Activated naive CD8-positive, alpha-beta T cell (primary cell): ENCODE measurements around the gene TSPAN18.

Experiments used
- H3K27ac Mint-ChIP-seq: one replicate; pipeline ENCODE4 v1.8.0; 2021; ENCODE audit warnings: mixed read lengths
- H3K27me3 Mint-ChIP-seq: one replicate; pipeline ENCODE4 v1.8.0; 2021; ENCODE audit warnings: mixed read lengths
- H3K36me3 Mint-ChIP-seq: one replicate; pipeline ENCODE4 v1.8.0; 2021; ENCODE audit warnings: mixed read lengths
- H3K4me1 Mint-ChIP-seq: one replicate; pipeline ENCODE4 v1.8.0; 2021; ENCODE audit warnings: low read depth, mixed read lengths
- H3K4me3 Mint-ChIP-seq: one replicate; pipeline ENCODE4 v1.8.0; 2021; ENCODE audit warnings: mild to moderate bottlenecking, mixed read lengths
- H3K9me3 Mint-ChIP-seq: one replicate; pipeline ENCODE4 v1.8.0; 2021; ENCODE audit warnings: low read depth, mixed read lengths

Gene TSPAN18

DNA sequence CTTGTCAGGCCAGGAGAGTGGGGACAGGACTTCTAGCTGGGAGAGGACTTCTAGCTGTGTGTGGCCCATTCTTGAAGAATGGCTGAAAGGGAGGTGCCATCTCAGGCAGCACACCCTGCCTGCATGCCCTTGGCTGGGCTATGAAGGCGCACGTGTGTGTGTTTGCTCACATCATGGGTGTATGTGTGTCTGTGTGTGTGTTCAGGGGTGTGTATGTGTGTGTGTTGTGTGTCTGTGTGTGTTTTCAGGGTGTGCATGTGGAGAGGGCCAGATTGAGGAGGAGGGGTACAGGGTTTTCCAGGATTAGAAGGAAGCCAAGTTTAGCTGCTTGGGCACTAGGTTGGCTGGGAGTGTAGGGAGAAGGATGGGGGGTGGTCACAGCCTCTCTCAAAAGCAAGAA, 207.3 kb downstream of the TSPAN18 start:
- Mint-ChIP-seq H3K36me3 (no peaks in the 10 kb centered on the region), H3K9me3 (no peaks in the 10 kb centered on the region), H3K27me3 (no peaks in the 10 kb centered on the region), H3K4me1 (no peaks in the 10 kb centered on the region), H3K4me3 (no peak overlapping the region), H3K27ac (no peak overlapping the region)

DNA sequence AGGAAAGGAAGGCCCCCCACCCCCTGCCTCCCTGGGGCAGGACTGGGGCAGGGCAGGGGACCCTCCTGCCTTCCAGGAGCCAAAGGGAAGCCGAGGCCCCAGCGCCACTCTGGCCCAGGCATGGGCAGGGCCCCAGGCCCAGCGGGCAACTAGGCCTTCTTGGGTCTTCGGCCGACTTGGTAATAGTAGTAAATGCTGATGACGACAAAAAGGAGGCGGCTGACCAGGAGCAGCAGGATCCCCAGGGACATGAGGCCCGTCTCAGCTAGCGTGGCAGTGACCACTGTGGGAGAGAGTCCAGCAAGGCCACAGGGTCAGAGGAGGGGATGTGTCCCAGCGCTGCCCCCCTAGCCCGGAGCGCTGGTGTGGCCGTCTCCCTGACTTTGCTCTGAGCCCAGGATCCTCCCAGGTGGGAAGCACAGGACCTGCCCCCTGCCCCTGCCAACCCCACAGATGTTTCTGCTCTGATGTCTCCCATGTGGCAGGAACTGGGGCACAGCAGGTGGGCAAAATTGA, 208.0 kb downstream of the TSPAN18 start:
- no peaks in the 10 kb centered on the region for H3K4me1 Mint-ChIP-seq

DNA sequence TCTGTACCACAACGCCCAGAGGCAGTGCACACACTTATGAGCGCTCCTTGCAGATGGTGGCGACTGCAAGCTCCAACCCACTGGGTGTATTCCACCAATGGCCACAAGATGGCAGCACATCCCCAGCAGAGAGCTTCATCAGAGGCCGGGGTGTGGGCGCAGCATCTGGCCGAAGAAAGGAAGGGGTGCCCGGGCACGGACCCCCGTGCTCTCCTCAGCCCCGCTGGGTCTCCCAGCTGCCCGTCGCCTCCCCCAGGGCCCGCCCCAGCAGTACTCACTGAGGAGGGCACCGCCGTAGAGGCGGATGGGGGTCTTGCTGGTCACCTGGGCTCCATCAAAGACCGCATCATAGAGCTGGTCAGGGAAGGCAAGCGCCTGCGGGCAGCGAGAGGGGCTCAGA, 209.8 kb downstream of the TSPAN18 start:
- no peaks in the 10 kb centered on the region for H3K4me1 Mint-ChIP-seq
- no peak overlapping the region for H3K27ac Mint-ChIP-seq
- H3K4me3 Mint-ChIP-seq, result no peak overlapping the region
- no peaks in the 10 kb centered on the region for H3K27me3 Mint-ChIP-seq
- H3K36me3 Mint-ChIP-seq, result no peaks in the 10 kb centered on the region
- no peaks in the 10 kb centered on the region for H3K9me3 Mint-ChIP-seq

More for the DNA sequence above, 208.0 kb downstream of the TSPAN18 start:
- Mint-ChIP-seq H3K36me3 (no peaks in the 10 kb centered on the region), H3K27me3 (no peaks in the 10 kb centered on the region), H3K9me3 (no peaks in the 10 kb centered on the region), H3K27ac (no peak overlapping the region), H3K4me3 (no peak overlapping the region)

DNA sequence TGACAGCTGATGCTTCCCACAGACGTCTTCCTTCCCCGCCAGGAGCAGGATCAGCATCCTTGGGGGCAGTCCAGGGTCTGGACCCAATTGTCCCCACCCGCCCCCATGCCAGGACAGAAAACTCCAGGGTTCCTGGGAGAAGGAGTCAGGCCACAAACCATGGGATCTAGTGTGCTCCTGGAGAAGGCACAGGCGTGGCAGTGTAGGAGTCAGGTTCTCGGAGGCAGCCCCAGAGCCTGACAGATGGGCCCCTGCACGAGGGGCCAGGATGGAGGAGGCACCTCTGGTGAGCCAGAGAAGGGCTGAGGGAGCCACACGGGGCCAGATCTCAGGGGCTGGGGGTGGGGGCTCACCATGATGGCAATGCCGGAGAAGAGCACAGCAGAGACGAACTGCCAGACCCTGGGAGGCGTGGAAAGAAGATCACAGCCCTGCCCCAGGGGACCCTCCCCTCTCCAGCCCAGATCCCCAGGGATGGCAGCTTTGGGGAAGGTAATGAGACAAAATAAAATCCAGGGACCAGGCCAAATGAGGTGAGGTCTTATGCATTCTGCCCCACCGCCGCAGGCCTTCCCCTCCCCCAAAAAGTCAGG, 210.3 kb downstream of the TSPAN18 start:
- Mint-ChIP-seq H3K27ac (no peak overlapping the region), H3K27me3 (no peaks in the 10 kb centered on the region), H3K4me3 (no peak overlapping the region), H3K9me3 (no peaks in the 10 kb centered on the region), H3K36me3 (no peaks in the 10 kb centered on the region), H3K4me1 (no peaks in the 10 kb centered on the region)

DNA sequence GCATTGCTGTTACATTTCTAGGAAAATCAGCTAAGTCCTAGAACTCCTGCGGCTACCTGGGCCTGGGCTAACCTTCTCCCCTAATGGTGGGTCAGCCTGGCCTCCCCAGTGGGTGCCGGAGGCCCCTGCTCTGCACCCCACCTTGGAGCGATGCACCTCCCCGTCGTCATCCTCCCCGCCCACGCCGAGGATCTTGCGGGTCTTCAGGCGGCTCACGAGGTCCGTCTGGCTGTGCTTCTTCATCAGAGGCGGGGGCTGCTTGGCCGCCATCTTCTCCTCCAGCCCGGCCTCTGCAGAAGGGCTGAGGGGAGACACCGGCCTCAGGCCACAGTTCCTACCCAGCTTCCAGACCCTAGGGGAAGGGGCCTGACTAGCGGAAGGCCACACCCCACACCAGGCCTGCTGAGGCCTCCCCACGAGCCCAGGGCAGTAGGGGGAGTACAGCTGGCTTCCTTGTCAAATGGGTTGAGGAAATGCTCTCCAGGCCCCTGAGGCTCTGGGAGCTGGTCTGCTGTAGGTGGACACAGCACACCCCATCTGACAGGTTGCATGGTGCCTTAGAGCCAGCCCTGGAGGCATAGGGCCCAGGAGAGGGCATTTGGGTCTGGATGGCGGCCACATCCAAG, 211.4 kb downstream of the TSPAN18 start:
- Mint-ChIP-seq H3K27ac (no peak overlapping the region), H3K27me3 (no peaks in the 10 kb centered on the region), H3K4me3 (no peak overlapping the region), H3K9me3 (no peaks in the 10 kb centered on the region), H3K36me3 (no peaks in the 10 kb centered on the region), H3K4me1 (no peaks in the 10 kb centered on the region)

DNA sequence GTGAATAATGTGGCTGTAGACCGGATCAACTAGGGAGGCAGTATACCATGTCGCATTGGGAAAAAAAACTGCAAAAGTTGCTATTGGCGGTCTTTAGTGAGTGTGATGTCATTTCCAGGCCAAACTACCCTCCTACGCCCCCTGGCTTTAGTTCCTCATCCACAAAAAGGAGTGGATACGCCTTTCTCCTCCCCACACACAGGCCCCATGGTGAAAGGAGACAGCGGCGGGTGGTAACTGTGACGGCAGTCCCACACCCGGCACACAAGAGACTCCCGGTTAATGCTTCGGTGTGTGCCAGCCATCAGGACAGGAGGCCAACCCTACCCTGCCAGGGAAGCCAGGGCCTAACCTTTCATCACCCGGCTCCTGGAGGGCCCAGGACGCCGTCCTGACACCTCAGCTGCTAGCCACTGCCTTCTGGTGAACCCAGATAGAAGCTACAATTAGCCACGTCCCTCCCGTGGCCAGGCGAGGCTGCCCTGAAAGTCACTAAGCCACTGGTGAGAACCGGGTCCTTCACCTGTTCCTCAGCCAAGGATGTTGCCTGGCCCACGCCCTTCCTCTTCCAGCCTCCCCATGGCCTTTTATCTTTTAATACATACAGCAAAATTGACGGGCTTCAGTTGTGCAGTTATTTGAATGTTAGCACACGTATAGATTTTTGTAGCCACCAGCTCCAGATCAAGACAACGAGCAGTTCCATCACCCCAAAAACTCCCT, 213.1 kb downstream of the TSPAN18 start:
- Mint-ChIP-seq H3K36me3 (no peaks in the 10 kb centered on the region), H3K9me3 (no peaks in the 10 kb centered on the region), H3K27me3 (no peaks in the 10 kb centered on the region), H3K4me1 (peaks cover 5% of the 10 kb centered on the region), H3K27ac (no peak overlapping the region), H3K4me3 (no peak overlapping the region)

DNA sequence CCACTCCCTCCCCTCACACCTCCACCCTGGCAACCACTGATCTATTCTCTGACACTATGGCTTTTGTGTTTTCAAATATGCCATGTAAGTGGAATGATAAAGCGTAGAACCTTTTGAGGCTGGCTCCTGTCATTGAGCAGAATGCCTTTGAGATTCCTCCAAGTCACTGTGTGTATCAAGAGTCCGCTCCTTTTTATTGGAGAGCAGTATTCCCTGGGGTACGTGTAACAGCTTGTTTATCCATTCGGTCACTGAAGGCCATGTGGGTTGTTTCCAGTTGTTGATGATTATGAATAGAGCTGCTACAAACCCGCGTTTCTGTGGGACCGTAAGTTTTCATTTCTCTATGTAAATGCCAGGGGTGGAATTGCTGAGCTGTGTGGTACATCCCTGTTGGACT, 213.6 kb downstream of the TSPAN18 start:
- Mint-ChIP-seq H3K4me1 (peaks cover 5% of the 10 kb centered on the region), H3K9me3 (no peaks in the 10 kb centered on the region), H3K27ac (no peak overlapping the region), H3K36me3 (no peaks in the 10 kb centered on the region), H3K27me3 (no peaks in the 10 kb centered on the region), H3K4me3 (no peak overlapping the region)

DNA sequence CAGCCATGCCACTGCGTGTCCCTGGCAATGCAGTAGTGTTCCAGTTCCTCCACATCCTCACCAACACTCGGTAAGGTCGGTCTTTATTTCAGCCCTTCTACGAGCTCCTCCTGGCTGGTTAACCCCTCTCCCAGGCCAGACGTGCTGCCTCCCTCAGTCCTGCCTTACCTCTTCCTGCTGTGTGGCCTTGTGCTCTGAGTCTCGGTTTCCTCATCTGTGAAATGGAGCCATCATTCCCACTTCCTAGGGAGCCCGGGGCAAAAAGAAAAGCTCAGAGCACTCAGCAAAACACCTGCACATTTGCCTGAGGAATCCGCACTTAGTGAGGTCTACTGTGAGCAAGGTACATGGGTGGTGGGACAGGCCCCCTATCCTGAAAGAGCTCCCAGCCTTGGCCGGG, 214.1 kb downstream of the TSPAN18 start:
- Mint-ChIP-seq H3K9me3 (no peaks in the 10 kb centered on the region), H3K36me3 (no peaks in the 10 kb centered on the region), H3K4me1 (peaks cover 5% of the 10 kb centered on the region), H3K27me3 (no peaks in the 10 kb centered on the region), H3K27ac (no peak overlapping the region), H3K4me3 (no peak overlapping the region)

DNA sequence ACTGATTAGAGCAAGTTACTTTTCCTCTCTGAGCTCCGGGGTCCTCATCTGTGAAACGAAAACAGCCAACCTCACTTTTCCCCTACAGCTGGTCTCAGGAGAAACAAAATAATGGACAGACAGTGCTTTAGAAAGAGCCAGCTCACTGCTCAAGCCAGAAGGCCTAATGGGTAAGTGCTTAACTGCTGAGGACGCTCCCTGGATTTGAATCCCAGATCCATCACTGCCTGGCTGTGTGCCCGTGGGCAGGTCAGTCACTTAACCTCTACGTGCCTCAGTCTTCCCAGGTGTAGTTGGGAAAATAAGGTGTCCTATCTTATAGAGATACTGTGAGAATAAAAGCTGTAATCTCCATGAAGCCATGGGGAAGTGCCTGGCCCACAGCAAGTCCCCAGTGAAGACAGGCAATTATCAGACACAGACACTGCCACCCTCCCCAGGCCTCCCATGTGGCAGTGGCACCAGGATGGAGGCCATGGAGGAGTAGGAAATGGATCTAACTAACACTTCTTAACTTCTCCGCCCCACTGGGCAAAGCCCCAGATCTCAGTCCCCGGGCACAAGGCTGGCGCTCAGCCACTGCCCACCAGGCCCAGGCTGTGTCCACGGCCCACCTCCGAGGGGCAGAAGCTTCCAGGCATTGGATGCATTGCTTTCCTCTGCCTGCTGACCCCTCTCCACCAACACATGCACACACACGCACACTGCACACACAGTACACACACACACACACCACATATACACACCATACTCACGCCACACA, 214.7 kb downstream of the TSPAN18 start:
- no peak overlapping the region for H3K27ac Mint-ChIP-seq
- H3K4me1 Mint-ChIP-seq, result peaks cover 5% of the 10 kb centered on the region
- no peaks in the 10 kb centered on the region for H3K36me3 Mint-ChIP-seq
- H3K27me3 Mint-ChIP-seq, result no peaks in the 10 kb centered on the region
- H3K9me3 Mint-ChIP-seq, result no peaks in the 10 kb centered on the region
- H3K4me3 Mint-ChIP-seq, result no peak overlapping the region

DNA sequence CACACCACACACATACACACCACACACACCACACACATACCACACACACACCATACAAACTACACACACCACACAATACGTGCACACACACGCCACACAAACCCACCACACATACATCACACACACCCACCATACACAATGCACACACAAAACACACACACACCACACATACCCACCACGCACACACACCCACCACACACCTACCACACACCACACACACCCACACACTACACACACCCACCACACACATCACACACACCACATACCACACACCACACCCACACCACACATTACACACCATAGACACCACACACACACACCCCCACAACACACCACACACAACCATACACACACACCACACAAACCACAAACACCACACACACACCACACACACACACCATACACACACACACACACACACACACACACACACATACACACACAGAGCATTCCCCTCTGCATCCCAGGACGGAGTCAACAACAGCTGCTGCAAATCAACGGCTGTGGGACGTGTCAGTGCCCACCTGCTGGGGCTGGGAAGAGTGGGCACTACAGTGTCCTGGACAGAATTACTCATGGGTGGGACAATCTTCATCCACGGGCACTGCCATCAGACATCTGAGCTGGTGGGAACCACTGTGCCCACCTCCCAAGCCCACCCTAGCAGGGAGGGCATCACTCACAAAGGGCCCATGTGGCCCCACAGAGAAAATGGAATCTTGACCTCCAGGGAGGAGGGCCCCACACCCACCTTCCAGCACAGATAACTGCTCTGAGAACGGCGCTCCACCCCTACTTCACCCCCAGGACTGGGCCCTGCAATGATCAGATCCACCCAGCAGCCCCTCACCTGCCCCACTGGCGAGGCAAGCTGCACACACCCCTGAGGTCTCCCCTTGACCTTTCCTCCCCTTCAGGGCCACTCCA, 215.5 kb downstream of the TSPAN18 start:
- Mint-ChIP-seq H3K27me3 (no peaks in the 10 kb centered on the region), H3K9me3 (no peaks in the 10 kb centered on the region), H3K4me3 (no peak overlapping the region), H3K4me1 (peaks cover 5% of the 10 kb centered on the region), H3K36me3 (no peaks in the 10 kb centered on the region), H3K27ac (no peak overlapping the region)

DNA sequence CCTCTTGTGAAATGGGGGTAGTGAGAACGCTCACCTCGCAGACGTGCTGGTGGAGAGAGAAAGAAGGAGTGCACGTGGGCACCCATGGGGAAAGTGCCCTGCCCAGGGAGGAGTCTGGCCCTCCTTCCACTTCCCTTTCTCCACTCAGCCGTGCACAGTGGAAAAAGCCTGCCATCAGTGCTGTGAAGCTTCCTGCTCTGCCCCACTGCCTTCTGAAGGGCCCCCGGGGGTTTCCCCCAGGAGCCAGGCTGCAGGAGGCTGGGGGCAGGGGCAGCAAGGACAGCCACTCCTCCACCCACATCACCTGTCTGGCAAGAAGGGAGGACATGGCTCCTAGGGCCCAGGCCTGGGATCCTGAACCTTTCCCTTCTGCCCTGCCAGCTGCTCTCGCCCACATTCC, 216.4 kb downstream of the TSPAN18 start:
- H3K36me3 Mint-ChIP-seq, result no peaks in the 10 kb centered on the region
- H3K4me1 Mint-ChIP-seq, result peaks cover 5% of the 10 kb centered on the region
- no peak overlapping the region for H3K27ac Mint-ChIP-seq
- no peak overlapping the region for H3K4me3 Mint-ChIP-seq
- no peaks in the 10 kb centered on the region for H3K27me3 Mint-ChIP-seq
- H3K9me3 Mint-ChIP-seq, result no peaks in the 10 kb centered on the region

DNA sequence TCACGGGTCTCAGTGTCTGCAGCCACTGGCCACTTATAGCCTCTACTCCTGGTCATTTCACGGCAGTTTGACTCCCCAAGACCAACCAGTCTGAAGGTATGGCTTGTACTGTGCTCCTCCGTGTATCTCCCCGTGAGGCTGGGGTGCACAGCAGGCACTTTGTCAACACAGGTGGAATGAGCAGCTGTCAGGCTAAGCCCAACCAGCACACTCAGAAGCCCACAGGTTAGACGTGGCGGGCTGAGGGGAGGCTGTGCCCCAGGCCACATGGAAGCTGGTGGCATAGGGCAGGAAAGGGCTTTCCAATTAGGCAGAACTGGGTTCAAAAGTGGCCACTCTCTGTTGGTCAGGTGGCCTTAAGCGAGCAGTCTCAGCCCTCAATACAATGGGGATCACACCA, 216.9 kb downstream of the TSPAN18 start:
- Mint-ChIP-seq H3K4me1 (peaks cover 5% of the 10 kb centered on the region), H3K27ac (no peak overlapping the region), H3K36me3 (no peaks in the 10 kb centered on the region), H3K27me3 (no peaks in the 10 kb centered on the region), H3K9me3 (no peaks in the 10 kb centered on the region), H3K4me3 (no peak overlapping the region)

DNA sequence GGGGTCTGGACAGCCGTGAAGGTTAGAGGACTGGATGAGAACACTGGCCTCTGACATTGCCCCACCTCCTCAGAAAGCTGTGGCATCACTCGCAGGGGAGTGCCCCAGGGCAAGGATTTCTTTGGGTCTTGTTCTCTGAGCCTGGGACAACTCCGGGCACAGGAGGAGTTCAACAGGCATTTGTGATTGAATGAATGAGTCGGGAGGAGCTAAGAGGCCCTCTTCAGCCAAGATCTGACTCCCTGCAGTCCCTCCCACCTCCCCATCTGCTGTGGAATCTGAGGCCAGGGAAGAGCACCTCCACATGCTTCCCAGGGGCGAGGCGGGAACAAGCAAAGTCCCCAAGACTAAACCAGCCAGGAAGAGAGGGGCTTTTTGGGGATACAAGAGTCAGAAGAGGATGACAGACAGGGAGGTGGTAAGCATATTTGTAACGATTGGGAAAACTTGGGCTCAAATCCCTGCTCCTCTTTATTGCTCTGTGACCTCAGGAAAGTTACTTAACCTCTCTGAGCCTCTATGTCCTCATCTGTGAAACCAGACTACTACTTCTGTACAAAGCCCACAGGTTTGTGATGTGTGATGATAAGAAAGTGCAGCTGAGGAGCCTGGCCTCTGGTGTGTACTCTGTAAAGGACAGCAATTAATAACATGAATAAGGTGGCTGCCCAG, 217.6 kb downstream of the TSPAN18 start:
- H3K27me3 Mint-ChIP-seq, result no peaks in the 10 kb centered on the region
- H3K9me3 Mint-ChIP-seq, result no peaks in the 10 kb centered on the region
- H3K27ac Mint-ChIP-seq, result no peak overlapping the region
- no peak overlapping the region for H3K4me3 Mint-ChIP-seq
- no peaks in the 10 kb centered on the region for H3K36me3 Mint-ChIP-seq
- H3K4me1 Mint-ChIP-seq, result peaks cover 8% of the 10 kb centered on the region

DNA sequence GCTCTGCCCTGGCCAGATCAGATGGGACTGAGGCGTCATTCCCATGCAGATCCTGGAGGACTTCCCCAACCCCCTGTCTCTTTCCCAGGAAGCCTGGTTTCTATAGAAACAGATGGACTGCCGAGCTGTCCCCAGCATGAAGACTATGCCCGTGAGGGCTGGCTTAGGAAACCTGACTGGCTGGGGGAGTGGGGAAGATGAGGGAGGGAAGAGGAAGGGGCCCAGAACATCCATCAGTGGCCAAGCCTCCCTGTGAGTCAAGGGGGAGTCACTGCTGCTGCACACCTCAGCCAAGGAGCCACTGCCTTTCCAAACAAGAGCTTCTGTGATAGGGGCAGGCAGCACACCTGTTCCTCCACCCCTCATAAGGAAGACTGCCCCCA, 218.1 kb downstream of the TSPAN18 start:
- no peaks in the 10 kb centered on the region for H3K36me3 Mint-ChIP-seq
- no peaks in the 10 kb centered on the region for H3K27me3 Mint-ChIP-seq
- H3K4me1 Mint-ChIP-seq, result peaks cover 8% of the 10 kb centered on the region

More for the DNA sequence above, 218.1 kb downstream of the TSPAN18 start:
- Mint-ChIP-seq H3K9me3 (no peaks in the 10 kb centered on the region), H3K4me3 (no peak overlapping the region), H3K27ac (no peak overlapping the region)
